Activated naive CD4-positive, alpha-beta T cell treated with anti-CD3 and anti-CD28 coated beads, Interleukin-2, amount 50 U/mL, for 72 hours (primary cell): ENCODE results near the gene IL10RB. TPM values are rescaled to one million over a fixed set of nuclear protein-coding genes. Genes with fewer than 3 reads are reported as not detected.

Experiments
- ATAC-seq, 2 donors: fragments of 150-1000 bp; cut with Tn5 transposase; 2 replicates each; pipeline ENCODE4 v1.10.0; 2021; ENCODE audit warnings: mild to moderate bottlenecking in 2 of 2, moderate library complexity in 2 of 2
- DNase-seq, 2 donors: peaks; one replicate each; pipeline ENCODE4 v3.0.0; 2021 to 2022; ENCODE audit warnings: low spot score in 2 of 2
- H3K27ac Mint-ChIP-seq, 2 donors: one replicate each; pipeline ENCODE4 v1.8.0; 2022; ENCODE audit warnings: mild to moderate bottlenecking in 2 of 2, mixed read lengths in 2 of 2
- H3K36me3 Mint-ChIP-seq, 2 donors: one replicate each; pipeline ENCODE4 v1.8.0; 2022; ENCODE audit warnings: mixed read lengths in 2 of 2
- H3K9me3 Mint-ChIP-seq, 2 donors: one replicate each; pipeline ENCODE4 v1.8.0; 2022; ENCODE audit warnings: mixed read lengths in 2 of 2
- total RNA-seq, 2 donors: library from RNA; stranded (reverse); gene quantifications; one replicate each; pipeline ENCODE4 v1.2.3, GENCODE V29; 2022

Gene IL10RB
- total RNA-seq, 2 donors from 2014 or later: 21.4 to 33.5 TPM

DNA sequence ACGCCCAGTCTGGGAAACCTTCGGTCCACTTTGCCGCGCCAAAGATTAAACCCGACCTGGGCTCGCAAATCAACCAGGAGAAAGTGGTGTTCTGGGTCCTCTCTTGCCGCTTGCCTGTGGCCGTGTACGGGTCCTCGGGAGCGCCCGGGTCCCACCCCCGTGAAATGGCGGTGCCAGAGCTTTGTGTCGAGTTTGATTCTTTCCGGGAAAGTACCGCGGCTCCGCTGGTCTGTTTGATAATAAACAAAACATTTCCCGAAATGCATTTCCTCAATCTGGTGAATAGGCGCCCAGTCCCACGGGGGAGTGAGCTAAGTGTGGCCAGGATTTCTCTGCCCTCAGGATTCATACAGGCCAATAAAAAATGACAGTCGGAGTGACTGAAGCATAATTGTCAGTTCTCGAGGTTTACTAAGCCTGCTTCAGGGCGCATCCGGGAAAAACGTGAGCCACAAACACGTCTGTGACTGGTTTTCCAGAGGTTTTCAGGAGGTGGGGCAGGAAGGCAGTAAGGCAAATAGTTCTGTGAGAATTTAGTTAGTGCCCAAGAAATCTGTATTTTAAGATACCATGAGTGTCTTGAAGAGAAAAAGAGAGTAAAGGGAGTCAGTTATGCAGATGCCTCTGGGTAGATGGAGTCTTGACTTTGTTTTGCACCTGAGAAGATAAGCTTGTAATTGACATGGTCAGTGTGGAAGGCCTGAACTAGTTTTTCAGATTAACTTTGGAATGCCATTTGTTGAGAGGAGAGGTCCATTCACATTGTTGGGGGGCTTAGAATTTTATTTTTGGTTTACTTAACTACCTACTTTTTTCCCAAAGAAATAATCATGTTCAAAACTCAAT lies 59.3 kb downstream of the IL10RB start:
- no peaks in the 10 kb centered on the region for H3K9me3 Mint-ChIP-seq
- H3K27ac Mint-ChIP-seq: no peak overlapping the region
- peaks cover 0 to 16% of the 10 kb centered on the region in 2 donors for H3K36me3 Mint-ChIP-seq
- DNase-seq (peak; percentile 60 to 75), ATAC-seq (peak; percentile 25 to 48)

GRCh38 chr21:33327326-33327725 lies 61.2 kb downstream of the IL10RB start:
- H3K27ac Mint-ChIP-seq: no peak overlapping the region
- DNase-seq: no peak
- no peak for ATAC-seq
- H3K9me3 Mint-ChIP-seq: peaks cover 3% of the 10 kb centered on the region in 2 donors
- H3K36me3 Mint-ChIP-seq: peaks cover 4 to 24% of the 10 kb centered on the region in 2 donors

DNA sequence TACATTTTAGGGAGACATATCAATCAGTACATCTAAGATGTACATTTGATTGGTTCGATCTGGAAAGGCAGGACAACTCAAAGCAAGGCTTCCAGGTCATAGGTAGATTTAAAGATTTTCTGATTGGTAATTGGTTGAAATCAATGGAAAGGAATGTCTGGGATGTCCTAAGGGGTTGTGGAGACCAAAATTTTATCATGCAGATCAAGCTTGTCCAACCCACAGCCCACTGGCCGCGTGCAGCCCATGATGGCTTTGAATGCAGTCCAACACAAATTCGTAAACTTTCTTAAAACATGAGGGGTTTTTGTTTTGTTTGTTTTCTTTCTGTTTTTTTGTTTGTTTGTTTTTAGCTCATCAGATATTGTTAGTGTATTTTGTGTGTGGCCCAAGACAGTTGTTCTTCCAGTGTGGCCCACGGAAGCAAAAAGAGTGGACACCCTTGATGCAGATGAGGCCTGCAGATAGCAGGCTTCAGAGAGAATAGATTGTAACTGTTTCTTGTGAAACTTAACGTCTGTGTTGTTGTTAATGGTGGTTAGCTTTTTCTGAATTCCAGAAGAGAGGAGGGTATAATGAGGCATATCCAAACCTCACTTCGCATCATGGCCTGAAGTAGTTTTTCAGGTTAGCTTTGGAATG lies 61.7 kb downstream of the IL10RB start:
- no peak overlapping the region for H3K27ac Mint-ChIP-seq

GRCh38 chr21:33330726-33331125 lies 64.6 kb downstream of the IL10RB start:
- H3K36me3 Mint-ChIP-seq: peaks cover 12 to 35% of the 10 kb centered on the region in 2 donors
- ATAC-seq: no peak
- DNase-seq: no peak
- peak overlapping the region in 1 of 2 donors; percentile 35 for H3K27ac Mint-ChIP-seq
- peaks cover 14% of the 10 kb centered on the region in 2 donors for H3K9me3 Mint-ChIP-seq

More for the DNA sequence above, 61.7 kb downstream of the IL10RB start:
- DNase-seq (no peak), ATAC-seq (no peak)
- H3K36me3 Mint-ChIP-seq: peaks cover 9 to 30% of the 10 kb centered on the region in 2 donors
- H3K9me3 Mint-ChIP-seq: peaks cover 9% of the 10 kb centered on the region in 2 donors

DNA sequence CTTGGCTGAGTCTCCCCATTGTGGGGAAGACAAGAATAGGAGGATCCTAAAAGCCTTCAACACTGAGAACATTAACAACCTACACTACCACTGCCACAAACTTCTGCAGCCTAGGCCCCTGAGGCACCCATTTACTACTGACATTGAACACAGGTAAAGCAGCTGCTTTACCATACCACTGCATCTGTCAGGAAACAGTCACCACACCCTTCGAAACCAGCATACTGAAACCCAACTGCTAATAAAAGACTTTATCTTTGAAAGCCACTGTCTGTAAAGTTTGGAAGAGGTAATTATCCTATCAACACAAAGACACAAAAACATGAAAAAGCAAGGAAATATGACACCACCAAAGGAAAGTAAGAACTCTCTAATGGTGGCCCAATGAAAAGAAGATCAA lies 66.0 kb downstream of the IL10RB start:
- ATAC-seq (no peak), DNase-seq (no peak)
- peaks cover 14% of the 10 kb centered on the region in 2 donors for H3K9me3 Mint-ChIP-seq
- peak overlapping the region in 1 of 2 donors; percentile 36 for H3K27ac Mint-ChIP-seq
- peaks cover 12 to 31% of the 10 kb centered on the region in 2 donors for H3K36me3 Mint-ChIP-seq

DNA sequence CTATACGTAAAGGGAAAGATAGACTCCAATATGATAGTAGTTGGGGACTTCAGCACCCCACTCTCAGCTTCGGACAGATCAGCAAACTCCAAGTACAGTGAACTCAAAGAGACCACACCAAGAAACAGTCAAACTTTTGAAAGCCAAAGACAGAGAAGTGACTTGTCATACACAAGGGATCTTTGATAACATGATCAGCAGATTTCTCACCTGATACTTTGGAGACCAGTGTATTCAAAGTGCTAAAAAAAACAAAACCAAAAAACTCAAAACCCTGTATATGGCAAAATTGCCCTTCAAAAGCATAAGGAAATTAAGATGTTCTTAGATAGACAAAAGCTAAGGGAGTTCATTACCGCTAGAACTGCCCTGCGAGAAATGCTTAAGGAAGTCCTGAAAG lies 68.0 kb downstream of the IL10RB start:
- no peak for DNase-seq
- Mint-ChIP-seq H3K9me3 (peaks cover 14% of the 10 kb centered on the region in 2 donors), H3K27ac (peak overlapping the region in 1 of 2 donors; percentile 46), H3K36me3 (peaks cover 12 to 25% of the 10 kb centered on the region in 2 donors)
- ATAC-seq: no peak

DNA sequence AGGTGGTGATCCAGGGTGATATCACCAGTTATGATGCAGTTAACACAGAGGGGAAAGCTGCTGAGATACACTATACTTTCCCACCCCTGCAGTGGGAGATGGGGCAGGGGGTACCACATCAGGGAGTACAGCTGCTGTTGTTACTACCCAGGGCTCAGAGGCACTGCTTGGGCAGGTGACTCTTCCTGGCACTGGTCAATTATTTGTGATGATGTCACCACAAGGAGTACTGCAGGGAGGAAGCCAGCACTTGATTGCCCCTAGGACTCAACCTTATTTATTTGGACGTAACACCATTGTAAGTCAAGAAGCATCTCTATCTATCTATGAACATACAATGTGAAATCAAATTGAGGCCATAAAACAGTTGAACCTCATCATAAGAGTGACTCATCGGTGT lies 68.7 kb downstream of the IL10RB start:
- Mint-ChIP-seq H3K9me3 (peaks cover 14% of the 10 kb centered on the region in 2 donors), H3K27ac (peak overlapping the region in 1 of 2 donors; percentile 46), H3K36me3 (peaks cover 12 to 25% of the 10 kb centered on the region in 2 donors)
- no peak for DNase-seq
- ATAC-seq: peak in 1 of 2 donors; percentile 36

DNA sequence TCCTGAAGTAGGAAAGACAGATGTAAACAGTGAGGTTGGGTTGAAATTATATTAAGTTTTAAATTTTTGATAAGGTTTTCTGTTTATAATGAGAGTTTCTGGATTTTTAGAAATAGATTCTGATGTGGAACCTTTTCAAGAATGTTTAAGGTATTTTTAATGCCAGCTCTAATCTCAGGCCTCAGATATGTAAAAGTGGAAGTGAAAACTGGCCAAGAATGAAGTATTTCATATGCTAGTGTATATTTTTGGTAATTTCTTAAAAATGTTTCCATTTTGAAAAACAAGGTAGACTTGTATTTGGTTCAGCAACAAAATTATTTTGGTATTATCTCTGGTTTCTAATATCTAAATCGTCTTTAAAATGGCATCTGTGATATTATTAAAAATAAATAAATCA lies 73.0 kb downstream of the IL10RB start:
- Mint-ChIP-seq H3K36me3 (peaks cover 4 to 12% of the 10 kb centered on the region in 2 donors), H3K27ac (no peak overlapping the region), H3K9me3 (no peaks in the 10 kb centered on the region)
- ATAC-seq: no peak
- DNase-seq: no peak

DNA sequence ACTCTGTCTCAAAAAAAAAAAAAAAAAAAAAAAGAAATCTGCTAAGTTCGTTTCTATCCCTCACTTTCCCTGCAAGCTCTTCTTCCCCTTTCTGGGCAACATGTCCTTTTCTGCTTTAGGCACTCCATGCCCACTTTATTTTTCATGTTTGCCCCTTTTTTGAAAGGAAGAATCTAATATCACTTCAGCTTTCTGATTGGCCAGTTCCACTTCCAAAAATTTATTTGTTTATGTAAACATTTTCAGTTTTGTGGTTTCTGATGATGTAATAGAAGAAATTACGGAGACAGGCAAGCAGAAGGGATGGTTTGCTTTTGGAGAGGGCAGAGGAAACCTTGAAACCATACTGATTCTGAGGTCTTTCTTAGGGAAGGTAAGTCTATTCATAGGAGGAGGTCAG lies 73.8 kb downstream of the IL10RB start:
- Mint-ChIP-seq H3K9me3 (no peaks in the 10 kb centered on the region), H3K36me3 (peaks cover 4 to 12% of the 10 kb centered on the region in 2 donors), H3K27ac (no peak overlapping the region)
- DNase-seq (no peak), ATAC-seq (no peak)

DNA sequence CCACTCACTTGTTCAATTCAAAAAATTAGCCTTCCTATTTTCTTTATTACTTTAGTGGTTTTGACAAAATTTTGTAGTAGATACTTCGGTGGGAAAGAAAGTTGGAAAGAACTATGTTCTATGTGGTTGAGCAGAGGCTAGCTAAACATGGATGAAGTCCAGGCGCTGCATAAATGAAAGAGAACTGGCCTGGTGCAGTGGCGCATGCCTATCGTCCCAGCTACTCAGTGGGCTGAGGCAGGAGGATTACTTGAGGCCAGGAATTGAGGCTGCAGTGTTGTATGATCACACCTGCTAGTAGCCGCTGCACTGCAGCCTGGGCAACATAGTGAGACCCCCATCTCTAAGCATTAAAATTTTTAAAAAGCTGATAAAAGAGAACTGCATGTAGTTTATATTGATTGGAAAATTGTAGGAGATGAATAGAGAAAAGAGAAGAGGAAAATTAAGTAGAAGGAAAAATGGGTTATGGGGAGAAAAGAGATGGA lies 79.6 kb downstream of the IL10RB start:
- Mint-ChIP-seq H3K9me3 (no peaks in the 10 kb centered on the region), H3K36me3 (peaks cover 4 to 7% of the 10 kb centered on the region in 2 donors), H3K27ac (peak overlapping the region in 1 of 2 donors; percentile 35)
- DNase-seq: no peak
- no peak for ATAC-seq

Other genes starting within 250 kb of the IL10RB start
- not detected for gene OLIG2, start 240.4 kb upstream of the IL10RB start, total RNA-seq
- under 1 TPM in 1 of 2 donors, not detected in 1; 0.23 TPM for gene OLIG1, start 196.2 kb upstream of the IL10RB start, total RNA-seq
- 10 to 100 TPM; 42.2 to 44.4 TPM for gene IFNAR2, start 36.4 kb upstream of the IL10RB start, total RNA-seq
- 10 to 100 TPM; 21.9 to 26.4 TPM for gene IFNAR1, start 58.6 kb downstream of the IL10RB start, total RNA-seq
- 10 to 100 TPM in 1 of 2 donors, 1 to 10 TPM in 1; 9.9 to 15.0 TPM for gene IFNGR2, start 137.0 kb downstream of the IL10RB start, total RNA-seq
- gene TMEM50B, start 213.6 kb downstream of the IL10RB start, total RNA-seq: 10 to 100 TPM; 11.0 to 31.5 TPM
- under 1 TPM; 0.49 to 0.91 TPM for gene DNAJC28, start 225.3 kb downstream of the IL10RB start, total RNA-seq